Measurements from ENCODE around the gene ABLIM2.

DNA sequence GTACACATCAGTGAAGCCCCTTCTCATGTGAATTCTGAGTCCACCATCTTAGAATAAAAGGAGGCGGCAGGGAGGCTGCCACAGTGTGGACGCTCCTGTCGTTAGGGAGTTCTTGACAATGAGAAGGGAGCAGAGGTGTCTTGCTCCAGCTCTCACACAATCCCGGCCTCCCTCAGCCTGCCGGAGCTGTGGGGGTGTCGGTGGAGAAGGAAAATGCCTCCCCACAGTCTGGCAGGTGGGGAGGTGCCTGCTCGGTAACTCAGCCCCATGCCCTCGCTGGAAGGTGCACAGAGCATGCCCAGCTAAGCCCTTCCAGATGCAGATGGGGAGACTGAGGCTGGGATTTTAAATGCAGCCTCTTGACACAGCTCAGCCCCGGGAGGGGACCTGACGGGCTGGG is 20.5 kb upstream of the ABLIM2 start:
- no peak for TF ChIP-seq ZNF274 (IDR thresholded peaks at IDR 0.05; ENCODE audit: low read depth, low read length)
- TF ChIP-seq, protein P1, sequence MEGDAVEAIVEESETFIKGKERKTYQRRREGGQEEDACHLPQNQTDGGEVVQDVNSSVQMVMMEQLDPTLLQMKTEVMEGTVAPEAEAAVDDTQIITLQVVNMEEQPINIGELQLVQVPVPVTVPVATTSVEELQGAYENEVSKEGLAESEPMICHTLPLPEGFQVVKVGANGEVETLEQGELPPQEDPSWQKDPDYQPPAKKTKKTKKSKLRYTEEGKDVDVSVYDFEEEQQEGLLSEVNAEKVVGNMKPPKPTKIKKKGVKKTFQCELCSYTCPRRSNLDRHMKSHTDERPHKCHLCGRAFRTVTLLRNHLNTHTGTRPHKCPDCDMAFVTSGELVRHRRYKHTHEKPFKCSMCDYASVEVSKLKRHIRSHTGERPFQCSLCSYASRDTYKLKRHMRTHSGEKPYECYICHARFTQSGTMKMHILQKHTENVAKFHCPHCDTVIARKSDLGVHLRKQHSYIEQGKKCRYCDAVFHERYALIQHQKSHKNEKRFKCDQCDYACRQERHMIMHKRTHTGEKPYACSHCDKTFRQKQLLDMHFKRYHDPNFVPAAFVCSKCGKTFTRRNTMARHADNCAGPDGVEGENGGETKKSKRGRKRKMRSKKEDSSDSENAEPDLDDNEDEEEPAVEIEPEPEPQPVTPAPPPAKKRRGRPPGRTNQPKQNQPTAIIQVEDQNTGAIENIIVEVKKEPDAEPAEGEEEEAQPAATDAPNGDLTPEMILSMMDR (IDR thresholded peaks at IDR 0.05 in 2 of 3, conservative IDR thresholded peaks at IDR 0.05 in 1 of 3; ENCODE audit: borderline replicate concordance in 1 of 3, insufficient read depth in 1 of 3, low read depth in 2 of 3, low read length in 2 of 3), result no peak
- TF ChIP-seq TCF7L2 (IDR thresholded peaks at IDR 0.05; ENCODE audit: borderline replicate concordance, extremely low read depth, insufficient read depth, insufficient read length), result no peak
- TF ChIP-seq POLR2A (IDR thresholded peaks at IDR 0.05; ENCODE audit: borderline replicate concordance, extremely low read depth, insufficient read depth, insufficient read length), result no peak
- TF ChIP-seq POLR2AphosphoS5 (IDR thresholded peaks at IDR 0.05; ENCODE audit: low read depth, low read length), result no peak
- TF ChIP-seq, protein P2, sequence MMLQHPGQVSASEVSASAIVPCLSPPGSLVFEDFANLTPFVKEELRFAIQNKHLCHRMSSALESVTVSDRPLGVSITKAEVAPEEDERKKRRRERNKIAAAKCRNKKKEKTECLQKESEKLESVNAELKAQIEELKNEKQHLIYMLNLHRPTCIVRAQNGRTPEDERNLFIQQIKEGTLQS (IDR thresholded peaks at IDR 0.05), result no peak
- no peak for TF ChIP-seq ELF1 (IDR thresholded peaks at IDR 0.05; ENCODE audit: borderline replicate concordance, low read depth)
- TF ChIP-seq, protein P3, sequence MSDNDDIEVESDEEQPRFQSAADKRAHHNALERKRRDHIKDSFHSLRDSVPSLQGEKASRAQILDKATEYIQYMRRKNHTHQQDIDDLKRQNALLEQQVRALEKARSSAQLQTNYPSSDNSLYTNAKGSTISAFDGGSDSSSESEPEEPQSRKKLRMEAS (IDR thresholded peaks at IDR 0.05), result no peak
